ENCODE measurements around the gene TMCC3. TPM values are rescaled to one million over a fixed set of nuclear protein-coding genes. Genes with fewer than 3 reads are reported as not detected.

Gene TMCC3
- total and polyA plus RNA-seq, 2 experiments from 2014 or later: 0.11 to 0.46 TPM

DNA sequence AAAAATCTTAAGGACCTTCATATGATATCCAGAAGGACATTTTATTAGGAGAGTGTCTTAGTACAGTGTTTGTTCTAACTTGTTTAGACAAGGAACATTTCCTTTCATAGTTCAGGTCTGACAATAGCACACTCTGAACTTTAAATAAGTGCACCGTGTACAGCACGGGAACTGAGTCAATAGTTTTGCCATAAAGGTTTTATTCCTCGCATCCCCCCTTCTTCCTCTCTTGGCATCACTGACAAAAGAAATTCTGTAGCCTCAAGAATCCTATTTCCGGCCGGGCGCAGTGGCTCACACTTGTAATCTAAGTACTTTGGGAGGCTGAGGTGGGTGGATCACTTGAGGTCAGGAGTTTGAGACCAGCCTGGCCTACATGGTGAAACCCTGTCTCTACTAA lies 58.3 kb downstream of the TMCC3 start:
- Histone ChIP-seq H3K27me3 (replicated peaks; ENCODE audit: insufficient read depth) (no peaks in the 10 kb centered on the region), H3K27ac (no peak overlapping the region), H3K9ac (no peak overlapping the region), H3K4me2 (ENCODE audit: unreplicated experiment) (no peak overlapping the region), H3K4me1 (ENCODE audit: insufficient read depth) (no peaks in the 10 kb centered on the region), H4K20me1 (ENCODE audit: insufficient read depth) (no peaks in the 10 kb centered on the region), H3K9me2 (ENCODE audit: insufficient read depth) (no peaks in the 10 kb centered on the region), H3K9me3 (ENCODE audit: low read depth) (no peaks in the 10 kb centered on the region), H3K36me3 (ENCODE audit: low read depth) (no peaks in the 10 kb centered on the region), H3K79me2 (ENCODE audit: insufficient read depth) (no peaks in the 10 kb centered on the region), H3K4me3 (no peak overlapping the region), H2AFZ (no peak overlapping the region), H3F3A (ENCODE audit: insufficient read depth) (no peaks in the 10 kb centered on the region)
- 87 to 93% methylated on average over 6 of the region's 6 CpGs for WGBS, 2 experiments (ENCODE audit: low coverage in 1 of 2, low lambda C conversion rate in 2 of 2, missing lambda C conversion rate in 2 of 2)
- DNase-seq: no peak
- TF ChIP-seq EZH2 (IDR thresholded peaks at IDR 0.05; ENCODE audit: insufficient read depth, poor library complexity, severe bottlenecking): no peak
- TF ChIP-seq EZH2phosphoT487 (IDR thresholded peaks at IDR 0.05; ENCODE audit: insufficient read depth, low read depth): no peak
- in situ Hi-C loops (cut with MboI): no loop called here

DNA sequence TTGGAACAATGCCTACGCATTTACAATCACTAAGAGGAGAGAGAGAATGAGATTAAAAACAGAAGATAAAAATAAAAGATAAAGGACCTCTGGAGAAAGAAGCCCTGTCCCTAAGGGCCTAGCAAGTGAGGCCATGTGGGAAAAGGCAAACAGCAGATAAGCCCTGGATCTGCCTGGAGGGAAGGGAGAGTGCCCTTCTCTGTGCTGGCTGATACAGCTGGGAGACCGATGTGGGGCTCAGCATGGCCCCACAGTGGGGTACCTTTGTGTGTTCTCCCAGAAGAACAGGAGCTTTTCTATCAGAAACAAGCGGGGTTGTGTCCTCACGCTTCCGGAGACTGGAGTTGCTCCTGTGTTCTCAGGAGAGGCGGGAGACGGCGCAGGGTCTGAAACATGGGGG lies 59.9 kb downstream of the TMCC3 start:
- no peaks in the 10 kb centered on the region; the same call in 1 of the 2 replicates for H3K27me3 ChIP-seq (replicated peaks; ENCODE audit: insufficient read depth)
- H3K4me2 ChIP-seq (ENCODE audit: unreplicated experiment): no peak overlapping the region
- no peaks in the 10 kb centered on the region for H3K79me2 ChIP-seq (ENCODE audit: insufficient read depth)
- H2AFZ ChIP-seq: no peak overlapping the region
- no peak for DNase-seq
- no peaks in the 10 kb centered on the region for H4K20me1 ChIP-seq (ENCODE audit: insufficient read depth)
- no peaks in the 10 kb centered on the region for H3F3A ChIP-seq (ENCODE audit: insufficient read depth)
- TF ChIP-seq EZH2 (IDR thresholded peaks at IDR 0.05; ENCODE audit: insufficient read depth, poor library complexity, severe bottlenecking): no peak
- TF ChIP-seq EZH2phosphoT487 (IDR thresholded peaks at IDR 0.05; ENCODE audit: insufficient read depth, low read depth): no peak
- H3K4me1 ChIP-seq (ENCODE audit: insufficient read depth): no peaks in the 10 kb centered on the region; the same call in 1 of the 2 replicates
- WGBS, 2 experiments (ENCODE audit: low coverage in 1 of 2, low lambda C conversion rate in 2 of 2, missing lambda C conversion rate in 2 of 2): 97% methylated on average over 8 of the region's 8 CpGs
- H3K9me3 ChIP-seq (ENCODE audit: low read depth): no peaks in the 10 kb centered on the region
- in situ Hi-C loops (cut with MboI): no loop called here
- H3K27ac ChIP-seq: no peak overlapping the region
- no peak overlapping the region for H3K9ac ChIP-seq
- H3K4me3 ChIP-seq: no peak overlapping the region
- no peaks in the 10 kb centered on the region for H3K36me3 ChIP-seq (ENCODE audit: low read depth)
- no peaks in the 10 kb centered on the region for H3K9me2 ChIP-seq (ENCODE audit: insufficient read depth)

GRCh38 chr12:94589591-94590001 lies 60.8 kb downstream of the TMCC3 start:
- WGBS, 2 experiments (ENCODE audit: low coverage in 1 of 2, low lambda C conversion rate in 2 of 2, missing lambda C conversion rate in 2 of 2): 96 to 97% methylated on average over 5 of the region's 5 CpGs
- no peak overlapping the region for H3K4me3 ChIP-seq
- no peak overlapping the region for H3K4me2 ChIP-seq (ENCODE audit: unreplicated experiment)
- no peaks in the 10 kb centered on the region for H3K79me2 ChIP-seq (ENCODE audit: insufficient read depth)
- H3K9me2 ChIP-seq (ENCODE audit: insufficient read depth): no peaks in the 10 kb centered on the region
- H3K36me3 ChIP-seq (ENCODE audit: low read depth): no peaks in the 10 kb centered on the region
- no peak overlapping the region for H3K27ac ChIP-seq
- DNase-seq: no peak
- in situ Hi-C loops (cut with MboI): no loop called here
- no peaks in the 10 kb centered on the region; the same call in 1 of the 2 replicates for H3K4me1 ChIP-seq (ENCODE audit: insufficient read depth)
- no peaks in the 10 kb centered on the region; the same call in 1 of the 2 replicates for H3K27me3 ChIP-seq (replicated peaks; ENCODE audit: insufficient read depth)
- H3K9ac ChIP-seq: no peak overlapping the region
- H2AFZ ChIP-seq: no peak overlapping the region
- no peaks in the 10 kb centered on the region for H3F3A ChIP-seq (ENCODE audit: insufficient read depth)
- no peaks in the 10 kb centered on the region for H4K20me1 ChIP-seq (ENCODE audit: insufficient read depth)
- no peaks in the 10 kb centered on the region for H3K9me3 ChIP-seq (ENCODE audit: low read depth)
- TF ChIP-seq EZH2 (IDR thresholded peaks at IDR 0.05; ENCODE audit: insufficient read depth, poor library complexity, severe bottlenecking) (no peak), EZH2phosphoT487 (IDR thresholded peaks at IDR 0.05; ENCODE audit: insufficient read depth, low read depth) (no peak)

DNA sequence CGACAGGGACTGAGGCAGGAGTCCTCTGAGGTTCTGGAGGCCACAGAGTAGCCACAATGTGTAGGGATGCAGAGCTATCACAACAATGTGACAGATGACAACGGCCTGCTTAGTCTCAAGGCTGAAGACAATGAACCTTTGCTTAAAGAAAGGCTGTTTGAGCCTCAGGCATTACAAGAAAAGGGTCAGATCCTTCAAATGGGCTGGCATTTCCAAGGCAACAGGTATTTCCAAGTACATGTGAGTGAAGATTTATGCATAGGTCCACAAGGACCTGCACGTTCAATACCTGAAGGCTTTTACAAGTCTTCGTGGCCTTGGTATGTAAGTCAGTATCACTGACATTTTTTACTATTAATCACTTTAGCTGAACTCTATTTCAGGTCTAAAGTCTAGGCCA lies 62.0 kb downstream of the TMCC3 start:
- in situ Hi-C loops (cut with MboI): no loop called here
- H3K4me1 ChIP-seq (ENCODE audit: insufficient read depth): no peaks in the 10 kb centered on the region; the same call in 1 of the 2 replicates
- WGBS, 2 experiments (ENCODE audit: low coverage in 1 of 2, low lambda C conversion rate in 2 of 2, missing lambda C conversion rate in 2 of 2): 59 to 60% methylated on average over 4 of the region's 4 CpGs

More for the DNA sequence above, 62.0 kb downstream of the TMCC3 start:
- DNase-seq: no peak
- no peak overlapping the region for H3K4me3 ChIP-seq
- H3F3A ChIP-seq (ENCODE audit: insufficient read depth): no peaks in the 10 kb centered on the region
- no peaks in the 10 kb centered on the region for H3K9me2 ChIP-seq (ENCODE audit: insufficient read depth)
- no peak overlapping the region for H2AFZ ChIP-seq
- no peak overlapping the region for H3K9ac ChIP-seq
- H4K20me1 ChIP-seq (ENCODE audit: insufficient read depth): no peaks in the 10 kb centered on the region
- H3K27ac ChIP-seq: no peak overlapping the region
- H3K4me2 ChIP-seq (ENCODE audit: unreplicated experiment): no peak overlapping the region
- H3K9me3 ChIP-seq (ENCODE audit: low read depth): no peaks in the 10 kb centered on the region
- H3K36me3 ChIP-seq (ENCODE audit: low read depth): no peaks in the 10 kb centered on the region
- H3K79me2 ChIP-seq (ENCODE audit: insufficient read depth): no peaks in the 10 kb centered on the region
- no peak for TF ChIP-seq EZH2 (IDR thresholded peaks at IDR 0.05; ENCODE audit: insufficient read depth, poor library complexity, severe bottlenecking)
- no peak for TF ChIP-seq EZH2phosphoT487 (IDR thresholded peaks at IDR 0.05; ENCODE audit: insufficient read depth, low read depth)
- H3K27me3 ChIP-seq (replicated peaks; ENCODE audit: insufficient read depth): no peaks in the 10 kb centered on the region; the same call in 1 of the 2 replicates
